ENCODE measurements around the gene WDR88. TPM values are rescaled to one million over a fixed set of nuclear protein-coding genes. Genes with fewer than 3 reads are reported as not detected.

WDR88 gene
- total and polyA plus RNA-seq, 2 of the 8 experiments (the other 6 are each of a cell fraction or from before 2014, with no cell fraction given), result not detected

- no peaks in the 10 kb centered on the region for H3K79me2 ChIP-seq (ENCODE audit: control insufficient read depth in 1 of 2, insufficient read depth in 2 of 2, low read length in 2 of 2)
- no peaks in the 10 kb centered on the region for H3K9me3 ChIP-seq (ENCODE audit: insufficient read depth in 2 of 2, low read depth in 1 of 2, low read length in 1 of 2)
- no peak overlapping the region for H3K14ac ChIP-seq (ENCODE audit: insufficient read length)
- CTCF ChIA-PET (ENCODE audit: partially characterized antibody), result interaction anchor here (0.8 to 3.9 kb wide), 5 partner anchors 9 to 58 kb away, joined by 3 to 21 read pairs (median 3); no protein-coding TSS in a partner anchor
- H3K23me2 ChIP-seq (ENCODE audit: low read depth, low read length), result peaks cover 3% of the 10 kb centered on the region; the same call in 1 of the 2 replicates
- no peak overlapping the region for H3K56ac ChIP-seq (replicated peaks; ENCODE audit: insufficient read length, low read depth, low read length)
- no peak overlapping the region for H3K18ac ChIP-seq (ENCODE audit: extremely low read depth, low read length)
- H3K27ac ChIP-seq (ENCODE audit: low read depth, low read length), result no peak overlapping the region
- H4K5ac ChIP-seq (ENCODE audit: insufficient read length, low read depth, low read length), result no peak overlapping the region
- WGBS, 2 experiments (ENCODE audit: extremely low coverage in 1 of 2, insufficient coverage in 1 of 2, insufficient read length in 1 of 2, insufficient replicate concordance in 2 of 2, low coverage in 1 of 2, low lambda C conversion rate in 2 of 2, missing lambda C conversion rate in 1 of 2), result 91% methylated on average over 6 of the region's 7 CpGs; no CpG with 5 or more reads in 1 of the 2 experiments
- peaks cover 0 to 10% (median 6%) of the 10 kb centered on the region in 4 experiments; a peak in 5 of 7 replicates for H3K27me3 ChIP-seq (replicated peaks in 1 of 4; ENCODE audit: control insufficient read depth in 3 of 4, extremely low read depth in 1 of 4, insufficient read depth in 3 of 4, low read length in 3 of 4)
- H2AK5ac ChIP-seq (ENCODE audit: low read depth, low read length), result no peak overlapping the region
- H4K20me1 ChIP-seq (replicated peaks in 1 of 2; ENCODE audit: control insufficient read depth in 1 of 2, insufficient read depth in 2 of 2, low read length in 2 of 2), result peaks cover 4 to 11% of the 10 kb centered on the region in 2 experiments
- peaks cover 5% of the 10 kb centered on the region for H3K79me1 ChIP-seq (ENCODE audit: low read depth, low read length)
- no peak overlapping the region for H2BK20ac ChIP-seq (ENCODE audit: low read length)
- no peak overlapping the region for H3K4me3 ChIP-seq (ENCODE audit: extremely low read depth in 1 of 4, insufficient read depth in 2 of 4, low read depth in 3 of 4, low read length in 4 of 4)
- no peak for DNase-seq (ENCODE audit: low read depth in 1 of 2, low spot score in 2 of 2)
- no peak overlapping the region for H2BK15ac ChIP-seq (ENCODE audit: low read length)
- no peak overlapping the region for H2BK12ac ChIP-seq (ENCODE audit: low read depth, low read length)
- no peak overlapping the region for H2BK120ac ChIP-seq (replicated peaks; ENCODE audit: low read depth, low read length)
- H3K4me1 ChIP-seq (replicated peaks in 1 of 4; ENCODE audit: control insufficient read depth in 3 of 4, insufficient read depth in 4 of 4, low read length in 3 of 4), result peaks cover 0 to 4% (median 1%) of the 10 kb centered on the region in 4 experiments; a peak in 4 of 7 replicates
- H2AFZ ChIP-seq (ENCODE audit: low read length), result no peak overlapping the region
- H2BK5ac ChIP-seq (ENCODE audit: low read depth, low read length), result no peak overlapping the region
- H3K9ac ChIP-seq (replicated peaks in 1 of 4; ENCODE audit: extremely low read depth in 1 of 4, low read depth in 3 of 4, low read length in 3 of 4), result no peak overlapping the region
- peaks cover 0 to 6% (median 2%) of the 10 kb centered on the region in 4 experiments; a peak in 4 of 8 replicates for H3K36me3 ChIP-seq (ENCODE audit: control insufficient read depth in 2 of 4, insufficient read depth in 4 of 4, low read length in 3 of 4)
- POLR2A ChIA-PET (ENCODE audit: partially characterized antibody), result interaction anchor here (0.6 to 1.3 kb wide), 3 partner anchors 17 to 26 kb away, joined by 3 to 5 read pairs (median 3); no protein-coding TSS in a partner anchor
- no peak overlapping the region for H4K8ac ChIP-seq (ENCODE audit: extremely low read depth, insufficient read depth, low read length)
- no peak overlapping the region for H4K91ac ChIP-seq (replicated peaks; ENCODE audit: insufficient read length, low read length)
- H3K23ac ChIP-seq (ENCODE audit: insufficient read length), result no peak overlapping the region
- no peak overlapping the region for H3K4me2 ChIP-seq (ENCODE audit: insufficient read depth in 1 of 2, low read depth in 2 of 2, low read length in 2 of 2)
- FAIRE-seq, result no peak
- no peak overlapping the region for H3K4ac ChIP-seq (replicated peaks; ENCODE audit: insufficient read length, low read depth, low read length)
- no peak for TF ChIP-seq SIX5 (IDR thresholded peaks at IDR 0.05; ENCODE audit: low read depth, low read length)
- no peak for TF ChIP-seq MAX (IDR thresholded peaks at IDR 0.05)
Observed at GRCh38 chr19:33198169-33198568, 66.3 kb downstream of the WDR88 start.

Data from H1 (cell line).